Measurements from ENCODE around the gene SHISA8. TPM values are rescaled to one million over a fixed set of nuclear protein-coding genes. Genes with fewer than 3 reads are reported as not detected.

SHISA8 gene
- total RNA-seq, 1 donor from 2014 or later = not detected

GRCh38 chr22:41862530-41863266 lies 52.2 kb downstream of the SHISA8 start:
- DNase-seq (ENCODE audit: extremely low read depth, low read depth, low spot score) = no peak

- DNase-seq (ENCODE audit: extremely low read depth, low read depth, low spot score) = no peak
Measured at GRCh38 chr22:41862160-41862529, 52.7 kb downstream of the SHISA8 start.

Other genes with a start within 250 kb of the SHISA8 start
- 122 and 123 TPM in 2 replicates for gene SNU13, start 226.2 kb downstream of the SHISA8 start, total RNA-seq
- gene MEI1, start 215.6 kb downstream of the SHISA8 start, total RNA-seq = 0.34 and 0.64 TPM in 2 replicates
- gene CCDC134, start 114.4 kb downstream of the SHISA8 start, total RNA-seq = 4.6 and 5.2 TPM in 2 replicates
- gene SREBF2, start 82.0 kb downstream of the SHISA8 start, total RNA-seq = 78.9 and 100 TPM in 2 replicates
- gene TNFRSF13C, start 11.7 kb upstream of the SHISA8 start, total RNA-seq = not detected in 2 replicates
- 10.2 and 10.4 TPM in 2 replicates for gene CENPM, start 32.1 kb upstream of the SHISA8 start, total RNA-seq
- gene SEPTIN3, start 54.4 kb upstream of the SHISA8 start, total RNA-seq = 0.12 TPM in 1 of 2 replicates, not detected in the other
- 0.41 and 0.97 TPM in 2 replicates for gene WBP2NL, start 83.7 kb upstream of the SHISA8 start, total RNA-seq
- gene NAGA, start 155.7 kb upstream of the SHISA8 start, total RNA-seq = 33.4 and 41.9 TPM in 2 replicates
- gene PHETA2, start 159.2 kb upstream of the SHISA8 start, total RNA-seq = 17.3 and 18.9 TPM in 2 replicates
- gene SMDT1, start 164.6 kb upstream of the SHISA8 start, total RNA-seq = 5.8 and 7.6 TPM in 2 replicates
- gene NDUFA6, start 175.7 kb upstream of the SHISA8 start, total RNA-seq = 50.3 and 104 TPM in 2 replicates
- 0.76 TPM in 1 of 2 replicates, not detected in the other for gene CYP2D6, start 215.7 kb upstream of the SHISA8 start, total RNA-seq